Measurements from ENCODE around the gene DPY19L3. TPM values are rescaled to one million over a fixed set of nuclear protein-coding genes. Genes with fewer than 3 reads are reported as not detected.
A peak's percentile ranks its signal among the peaks of the same experiment; 100 is the strongest.

DPY19L3 gene, protein sequence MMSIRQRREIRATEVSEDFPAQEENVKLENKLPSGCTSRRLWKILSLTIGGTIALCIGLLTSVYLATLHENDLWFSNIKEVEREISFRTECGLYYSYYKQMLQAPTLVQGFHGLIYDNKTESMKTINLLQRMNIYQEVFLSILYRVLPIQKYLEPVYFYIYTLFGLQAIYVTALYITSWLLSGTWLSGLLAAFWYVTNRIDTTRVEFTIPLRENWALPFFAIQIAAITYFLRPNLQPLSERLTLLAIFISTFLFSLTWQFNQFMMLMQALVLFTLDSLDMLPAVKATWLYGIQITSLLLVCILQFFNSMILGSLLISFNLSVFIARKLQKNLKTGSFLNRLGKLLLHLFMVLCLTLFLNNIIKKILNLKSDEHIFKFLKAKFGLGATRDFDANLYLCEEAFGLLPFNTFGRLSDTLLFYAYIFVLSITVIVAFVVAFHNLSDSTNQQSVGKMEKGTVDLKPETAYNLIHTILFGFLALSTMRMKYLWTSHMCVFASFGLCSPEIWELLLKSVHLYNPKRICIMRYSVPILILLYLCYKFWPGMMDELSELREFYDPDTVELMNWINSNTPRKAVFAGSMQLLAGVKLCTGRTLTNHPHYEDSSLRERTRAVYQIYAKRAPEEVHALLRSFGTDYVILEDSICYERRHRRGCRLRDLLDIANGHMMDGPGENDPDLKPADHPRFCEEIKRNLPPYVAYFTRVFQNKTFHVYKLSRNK
- total RNA-seq = 10 to 100 TPM; 31.5 to 44.9 TPM
- 10 to 100 TPM; 59.4 to 79.9 (median 72.4) TPM for polyA plus RNA-seq (ENCODE audit: insufficient read length in 6 of 6)
- long read RNA-seq, donor 1, full-length matches to known transcripts = 2 of 7 reads
- long read RNA-seq, donor 1, partial matches to known transcripts = 5 of 7 reads
- long read RNA-seq, donor 1, other reads (novel, unspliced or antisense) = 0 of 7 reads
- long read RNA-seq, donor 2, full-length matches to known transcripts = 8 of 8 reads
- long read RNA-seq, donor 2, partial matches to known transcripts = 0 of 8 reads
- long read RNA-seq, donor 2, other reads (novel, unspliced or antisense) = 0 of 8 reads
- long read RNA-seq, donor 3, full-length matches to known transcripts = 6 of 6 reads
- long read RNA-seq, donor 3, partial matches to known transcripts = 0 of 6 reads
- long read RNA-seq, donor 3, other reads (novel, unspliced or antisense) = 0 of 6 reads
- long read RNA-seq, donor 4 = 0 reads
- long read RNA-seq, donor 5, full-length matches to known transcripts = 4 of 4 reads
- long read RNA-seq, donor 5, partial matches to known transcripts = 0 of 4 reads
- long read RNA-seq, donor 5, other reads (novel, unspliced or antisense) = 0 of 4 reads
- long read RNA-seq, donor 6, full-length matches to known transcripts = 1 of 1 reads
- long read RNA-seq, donor 6, partial matches to known transcripts = 0 of 1 reads
- long read RNA-seq, donor 6, other reads (novel, unspliced or antisense) = 0 of 1 reads
- long read RNA-seq, donor 7, partial matches to known transcripts = 0 of 2 reads
- long read RNA-seq, donor 7, other reads (novel, unspliced or antisense) = 0 of 2 reads
- long read RNA-seq, donor 8, partial matches to known transcripts = 0 of 1 reads
- long read RNA-seq, donor 8, other reads (novel, unspliced or antisense) = 0 of 1 reads
- long read RNA-seq, donor 9, partial matches to known transcripts = 0 of 1 reads
- long read RNA-seq, donor 9, other reads (novel, unspliced or antisense) = 0 of 1 reads
- long read RNA-seq, donor 10 = 0 reads
- long read RNA-seq, donor 11 = 0 reads
- long read RNA-seq, donor 12, partial matches to known transcripts = 0 of 1 reads
- long read RNA-seq, donor 12, other reads (novel, unspliced or antisense) = 0 of 1 reads

DNA sequence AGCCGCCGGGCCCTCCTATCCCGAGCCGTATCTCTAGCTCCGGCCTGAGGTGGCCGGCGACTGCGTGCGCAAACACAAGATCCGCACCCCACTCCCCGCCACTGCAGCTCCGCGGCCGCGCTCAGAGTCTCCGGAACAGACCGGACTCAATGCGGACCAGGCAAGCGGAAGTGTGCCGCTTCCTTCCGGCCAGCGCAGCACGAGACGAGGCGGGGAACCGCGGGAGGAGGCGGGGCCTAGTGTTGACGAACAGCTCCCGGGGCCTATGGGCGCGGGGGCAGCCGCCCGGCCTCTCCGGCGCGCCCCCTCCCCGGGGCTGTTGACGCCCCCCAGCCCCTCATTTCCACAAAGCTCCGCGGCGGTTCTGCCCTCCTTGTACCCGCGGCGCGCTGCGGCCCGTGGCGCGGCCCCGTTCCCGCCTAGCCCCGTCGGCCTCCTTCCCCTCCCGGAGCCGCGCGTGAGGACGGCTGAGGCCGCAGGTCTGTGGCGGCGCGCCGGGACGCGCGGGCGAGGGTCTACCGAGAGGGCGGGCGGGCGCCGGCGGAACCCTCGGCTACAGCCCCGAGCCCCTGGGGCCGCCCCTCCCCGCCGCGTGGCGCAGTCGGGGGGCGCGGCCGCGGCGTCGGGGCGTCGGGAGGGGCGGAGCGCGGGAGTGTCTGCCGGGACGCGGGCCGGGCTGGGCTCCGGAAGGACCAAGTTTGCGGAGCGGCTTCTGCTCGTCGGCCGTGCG, at the start of gene DPY19L3:
Gene DPY19L3 (plus strand): TSS at position 340 of the 730 bp plus-strand sequence. CDS start 2,484 bp downstream, outside the sequence.
- ATAC-seq (peak; percentile 96), DNase-seq (peak; percentile 96 to 98 (median 96))
- intact Hi-C loops (cut with DNase I) = no loop called here

DNA sequence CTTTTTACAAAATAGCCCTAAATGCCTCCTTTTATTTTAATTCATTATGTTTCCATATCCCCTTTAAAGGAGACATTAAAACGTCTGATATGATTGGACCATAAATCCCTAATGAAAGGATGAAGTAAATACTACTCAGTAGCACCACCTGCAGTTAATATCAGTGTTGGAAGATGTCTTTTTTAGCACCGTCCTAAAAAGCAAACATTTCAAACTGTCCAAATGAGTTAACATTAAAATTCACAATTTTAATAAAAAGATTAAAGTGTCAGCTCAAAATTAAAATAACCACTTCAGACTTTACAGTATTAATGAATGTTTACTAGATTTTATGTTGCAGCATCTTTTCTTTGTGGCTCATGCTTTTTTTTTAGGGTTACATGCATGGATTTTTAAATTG, 47.9 kb upstream of the DPY19L3 start:
- peaks cover 0 to 75% of the 10 kb centered on the region in 2 donors for H3K27me3 ChIP-seq
- H3K4me1 ChIP-seq = peaks cover 0 to 19% of the 10 kb centered on the region in 2 donors
- ATAC-seq = no peak
- H3K9me3 ChIP-seq = no peaks in the 10 kb centered on the region
- H3K36me3 ChIP-seq = peaks cover 4 to 84% of the 10 kb centered on the region in 2 donors
- H3K27ac ChIP-seq = no peak overlapping the region
- TF ChIP-seq, protein P1, sequence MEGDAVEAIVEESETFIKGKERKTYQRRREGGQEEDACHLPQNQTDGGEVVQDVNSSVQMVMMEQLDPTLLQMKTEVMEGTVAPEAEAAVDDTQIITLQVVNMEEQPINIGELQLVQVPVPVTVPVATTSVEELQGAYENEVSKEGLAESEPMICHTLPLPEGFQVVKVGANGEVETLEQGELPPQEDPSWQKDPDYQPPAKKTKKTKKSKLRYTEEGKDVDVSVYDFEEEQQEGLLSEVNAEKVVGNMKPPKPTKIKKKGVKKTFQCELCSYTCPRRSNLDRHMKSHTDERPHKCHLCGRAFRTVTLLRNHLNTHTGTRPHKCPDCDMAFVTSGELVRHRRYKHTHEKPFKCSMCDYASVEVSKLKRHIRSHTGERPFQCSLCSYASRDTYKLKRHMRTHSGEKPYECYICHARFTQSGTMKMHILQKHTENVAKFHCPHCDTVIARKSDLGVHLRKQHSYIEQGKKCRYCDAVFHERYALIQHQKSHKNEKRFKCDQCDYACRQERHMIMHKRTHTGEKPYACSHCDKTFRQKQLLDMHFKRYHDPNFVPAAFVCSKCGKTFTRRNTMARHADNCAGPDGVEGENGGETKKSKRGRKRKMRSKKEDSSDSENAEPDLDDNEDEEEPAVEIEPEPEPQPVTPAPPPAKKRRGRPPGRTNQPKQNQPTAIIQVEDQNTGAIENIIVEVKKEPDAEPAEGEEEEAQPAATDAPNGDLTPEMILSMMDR (IDR thresholded peaks at IDR 0.05) = no peak
- H3K4me3 ChIP-seq = no peak overlapping the region
- no peak for DNase-seq
- intact Hi-C loops (cut with DNase I) = no loop called here

More for the DNA sequence above, at the start of gene DPY19L3:
- TF ChIP-seq, protein P1 (IDR thresholded peaks at IDR 0.05) = no peak
- H3K4me3 ChIP-seq = peak within 1 kb of the TSS; percentile 61 to 84
- no peaks in the 10 kb centered on the region for H3K27me3 ChIP-seq
- peak within 1 kb of the TSS; percentile 97 to 100 for H3K27ac ChIP-seq
- peaks cover 8 to 37% of the 10 kb centered on the region in 2 donors for H3K4me1 ChIP-seq
- H3K36me3 ChIP-seq = peaks cover 0 to 21% of the 10 kb centered on the region in 2 donors
- H3K9me3 ChIP-seq = no peaks in the 10 kb centered on the region

DNA sequence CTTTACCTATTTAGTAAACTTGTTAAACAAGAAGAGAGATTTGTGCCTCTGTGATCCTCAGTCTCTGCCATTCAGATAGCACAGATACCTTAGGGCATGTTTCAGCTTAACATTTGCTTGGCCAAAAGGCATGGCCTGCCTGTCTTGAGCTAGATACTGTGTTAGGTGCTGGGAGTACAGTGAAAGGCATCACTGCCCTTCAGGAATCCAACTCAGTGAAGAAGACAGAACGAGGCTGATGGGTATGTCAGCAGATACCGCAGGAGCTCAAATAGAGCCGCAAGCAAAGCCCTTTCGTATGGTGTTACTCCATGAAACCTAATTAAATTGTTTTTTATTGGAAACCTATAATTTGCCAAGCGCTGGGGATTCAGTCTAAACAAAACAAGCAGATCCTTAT, 47.2 kb upstream of the DPY19L3 start:
- ATAC-seq (no peak), DNase-seq (no peak)
- H3K36me3 ChIP-seq = peaks cover 4 to 78% of the 10 kb centered on the region in 2 donors

More for the DNA sequence above, 47.2 kb upstream of the DPY19L3 start:
- TF ChIP-seq, protein P1 (IDR thresholded peaks at IDR 0.05) = no peak
- Histone ChIP-seq H3K4me1 (peaks cover 0 to 25% of the 10 kb centered on the region in 2 donors), H3K9me3 (no peaks in the 10 kb centered on the region), H3K27me3 (peaks cover 0 to 75% of the 10 kb centered on the region in 2 donors), H3K4me3 (no peak overlapping the region), H3K27ac (no peak overlapping the region)
- intact Hi-C loops (cut with DNase I) = no loop called here

Data from left lung (tissue), 14 donors.